Measurements from ENCODE around the gene GAMT.

GAMT gene

GRCh38 chr19:1353144-1353543, 48.2 kb downstream of the GAMT start:
- peak overlapping the region; percentile 95; the same call in 1 of the 2 replicates for H3K27ac ChIP-seq
- TF ChIP-seq CTCF (conservative IDR thresholded peaks at IDR 0.05) = no peak

DNA sequence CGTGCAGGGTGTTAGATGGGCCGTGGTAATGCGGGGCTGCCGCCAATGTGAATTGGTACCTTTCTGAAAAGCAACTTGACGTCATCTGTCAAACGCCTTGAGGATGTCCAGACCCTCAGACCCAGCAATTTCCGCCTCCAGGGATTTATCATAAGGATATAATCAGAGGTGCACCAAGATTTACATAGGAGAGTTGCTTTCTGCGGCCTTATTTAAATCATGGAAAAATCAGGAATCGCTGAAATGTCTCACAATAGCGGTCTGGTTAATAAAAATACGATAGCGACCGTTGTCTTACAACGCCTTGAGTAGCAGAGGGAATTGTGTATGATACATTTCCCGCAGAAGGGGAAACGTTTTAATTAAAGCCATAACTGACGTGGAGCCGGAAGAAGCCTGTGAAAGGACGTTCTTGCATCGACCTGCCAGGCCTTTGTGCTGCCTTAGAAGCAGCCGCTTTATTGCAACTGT, 49.9 kb downstream of the GAMT start:
- no peak for TF ChIP-seq CTCF (conservative IDR thresholded peaks at IDR 0.05)

GRCh38 chr19:1350867-1351266, 50.5 kb downstream of the GAMT start:
- TF ChIP-seq CTCF (conservative IDR thresholded peaks at IDR 0.05) = no peak

More for the DNA sequence above, 49.9 kb downstream of the GAMT start:
- no peak overlapping the region for H3K27ac ChIP-seq

DNA sequence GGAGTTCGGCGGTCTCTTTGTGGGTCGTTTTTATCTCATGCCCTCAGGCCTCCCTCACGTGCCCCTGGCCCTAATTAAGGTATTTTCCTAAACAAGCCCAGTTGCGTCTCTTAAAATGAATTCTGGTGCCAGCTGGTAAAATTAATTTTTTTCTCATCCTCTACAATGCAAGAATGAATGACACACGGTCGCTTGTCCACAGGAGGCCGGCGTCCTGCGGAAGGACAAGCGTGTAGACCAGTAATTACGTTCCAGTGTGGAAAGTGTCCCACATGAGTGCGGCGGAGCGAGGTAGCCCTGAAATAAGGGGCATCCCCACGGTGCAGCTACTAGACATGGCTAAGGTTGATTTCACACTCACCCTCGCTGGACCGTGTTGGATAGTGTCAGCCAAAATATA, 52.1 kb downstream of the GAMT start:
- TF ChIP-seq CTCF (conservative IDR thresholded peaks at IDR 0.05) = no peak
- no peak overlapping the region for H3K27ac ChIP-seq

More at GRCh38 chr19:1350867-1351266, 50.5 kb downstream of the GAMT start:
- H3K27ac ChIP-seq = no peak overlapping the region
